ENCODE results near the gene CDC42SE2.

- TF ChIP-seq CTCF (IDR thresholded peaks at IDR 0.05; ENCODE audit: insufficient read depth, low read length, poor library complexity, severe bottlenecking): no peak
- no peak for TF ChIP-seq EZH2phosphoT487 (conservative IDR thresholded peaks at IDR 0.05; ENCODE audit: low read length)
Measured at GRCh38 chr5:131361677-131362315, 97.9 kb downstream of the CDC42SE2 start.
